B cell (primary cell): ENCODE data around the gene FILIP1. TPM values are rescaled to one million over a fixed set of nuclear protein-coding genes. Genes with fewer than 3 reads are reported as not detected.

Experiments used
- ATAC-seq: fragments of 200-7000 bp; cut with Tn5 transposase; one replicate; pipeline ENCODE4 v1.10.0; 2021; ENCODE audit warnings: low read depth, mild to moderate bottlenecking, moderate number of reproducible peaks, moderate library complexity
- CTCF ChIA-PET: fragments of 350-600 bp; sonication (Branson Sonifier 250); formaldehyde crosslinking; loops from one replicate; lab custom pipeline; 2021; ENCODE audit warnings: antibody characterized with exemption, inconsistent platforms; lab: Charles Lee
- POLR2A ChIA-PET: fragments of 350-600 bp; sonication (Branson Sonifier 250); formaldehyde crosslinking; loops from one replicate; lab custom pipeline; 2021; ENCODE audit warnings: antibody characterized with exemption; lab: Charles Lee
- DNase-seq: peaks from one replicate; pipeline ENCODE4 v3.0.0; 2013
- H2AFZ ChIP-seq: 2 replicates; pipeline ENCODE4 v1.6.1; 2012; ENCODE audit warnings: mild to moderate bottlenecking, low read depth, low read length; ENCODE audit not compliant: insufficient read depth, poor library complexity, severe bottlenecking
- H3K27ac ChIP-seq, 2 donors: 1 replicate in 1 of 2; 2 replicates in 1 of 2; pipeline ENCODE4 v1.5.1; 2012 to 2013; ENCODE audit warnings: low read length in 2 of 2, mild to moderate bottlenecking in 2 of 2, moderate library complexity in 1 of 2
- H3K27me3 ChIP-seq, 4 experiments: fragments of 200-600 bp in 1 of 4; sonication (generic) in 1 of 4; replicated peaks in 1 of 4; 1 replicate in 2 of 4; 2 replicates in 2 of 4; pipeline versions ENCODE4 v1.6.1 to v1.7.0; 2013 to 2016; ENCODE audit warnings: low read length in 3 of 4, mild to moderate bottlenecking in 2 of 4, mixed read lengths in 1 of 4, moderate library complexity in 1 of 4; ENCODE audit not compliant: insufficient read depth in 4 of 4, control insufficient read depth in 3 of 4; ENCODE audit errors: control extremely low read depth in 1 of 4
- H3K36me3 ChIP-seq, 2 experiments: replicated peaks in 1 of 2; 1 replicate in 1 of 2; 2 replicates in 1 of 2; pipeline versions ENCODE4 v1.6.1 to v1.7.1; 2013; ENCODE audit warnings: low read length in 1 of 2; ENCODE audit not compliant: insufficient read depth in 2 of 2, control insufficient read depth in 1 of 2; ENCODE audit errors: control extremely low read depth in 1 of 2, extremely low read depth in 1 of 2
- H3K4me1 ChIP-seq, 2 donors: fragments of 200-600 bp in 1 of 2; sonication (generic) in 1 of 2; 1 replicate in 1 of 2; 2 replicates in 1 of 2; pipeline versions ENCODE4 v1.5.1 to v1.6.1; 2013 to 2017; ENCODE audit warnings: low read length in 2 of 2; ENCODE audit not compliant: control insufficient read depth in 2 of 2, insufficient read depth in 2 of 2
- H3K4me2 ChIP-seq: replicated peaks from 2 replicates; pipeline ENCODE3; 2012; ENCODE audit warnings: mild to moderate bottlenecking, low read depth, low read length; ENCODE audit not compliant: poor library complexity, severe bottlenecking
- H3K4me3 ChIP-seq, 5 experiments: fragments of 200-600 bp in 1 of 5; sonication (generic) in 1 of 5; 1 replicate in 3 of 5; 2 replicates in 2 of 5; pipeline versions ENCODE4 v1.5.1 to v1.7.0; 2011 to 2016; ENCODE audit warnings: low read length in 4 of 5, mild to moderate bottlenecking in 4 of 5, low read depth in 2 of 5, control low read depth in 1 of 5, moderate library complexity in 1 of 5; ENCODE audit not compliant: insufficient read depth in 1 of 5; ENCODE audit errors: control extremely low read depth in 1 of 5, extremely low read depth in 1 of 5
- H3K79me2 ChIP-seq: fragments of 200-600 bp; sonication (generic); one replicate; pipeline ENCODE4 v1.6.0; 2016; ENCODE audit warnings: low read length; ENCODE audit not compliant: control insufficient read depth, insufficient read depth
- H3K9ac ChIP-seq: fragments of 200-600 bp; sonication (generic); 2 replicates; pipeline ENCODE4 v1.6.1; 2017; ENCODE audit warnings: mild to moderate bottlenecking, low read length, moderate library complexity
- H3K9me3 ChIP-seq, 3 donors: one replicate each; pipeline versions ENCODE4 v1.6.1 to v1.7.1; 2013; ENCODE audit warnings: low read length in 2 of 3; ENCODE audit not compliant: control insufficient read depth in 2 of 3, insufficient read depth in 1 of 3; ENCODE audit errors: control extremely low read depth in 1 of 3
- H4K20me1 ChIP-seq: 2 replicates; pipeline ENCODE4 v1.6.0; 2012; ENCODE audit warnings: mild to moderate bottlenecking, low read length; ENCODE audit not compliant: insufficient read depth, control insufficient read depth, poor library complexity, severe bottlenecking
- H3K27ac Mint-ChIP-seq: one replicate; pipeline ENCODE4 v1.8.0; 2021; ENCODE audit warnings: mixed read lengths
- H3K27me3 Mint-ChIP-seq: one replicate; pipeline ENCODE4 v1.8.0; 2021; ENCODE audit warnings: mixed read lengths
- H3K4me1 Mint-ChIP-seq: one replicate; pipeline ENCODE4 v1.8.0; 2021; ENCODE audit warnings: mixed read lengths
- H3K4me3 Mint-ChIP-seq: one replicate; pipeline ENCODE4 v1.8.0; 2021; ENCODE audit warnings: mixed read lengths
- H3K9me3 Mint-ChIP-seq: one replicate; pipeline ENCODE4 v1.8.0; 2022; ENCODE audit warnings: mixed read lengths; ENCODE audit not compliant: insufficient read depth
- EZH2 ChIP-seq: IDR thresholded peaks from 2 replicates; pipeline ENCODE4 v1.6.1; 2012; ENCODE audit warnings: borderline replicate concordance, low read depth, mild to moderate bottlenecking, moderate library complexity, low read length; ENCODE audit not compliant: insufficient read depth, poor library complexity, severe bottlenecking
- WGBS: methylation state at CpG from one replicate; pipeline ENCODE4 v1.1.5; 2013; ENCODE audit warnings: missing lambda C conversion rate; ENCODE audit not compliant: insufficient coverage; 5-methylcytosine and 5-hydroxymethylcytosine counted together
- intact Hi-C: fragments of 100-400 bp; cut with micrococcal nuclease; formaldehyde crosslinking; loops from one replicate; pipeline ENCODE4 v1.10.0; 2022
- polyA plus RNA-seq: library from polyadenylated mRNA; depleted of rRNA; stranded (reverse); fragments of >200 nt; gene quantifications from 2 replicates; pipeline ENCODE4 v1.2.3, GENCODE V29; 2012
- total RNA-seq, 2 donors: library from RNA; stranded (reverse); fragments of 120-200 nt in 1 of 2; gene quantifications; 1 replicate in 1 of 2; 2 replicates in 1 of 2; pipeline versions ENCODE4 v1.2.3 to v1.2.4, GENCODE V29; 2013 to 2022
- TF ChIP-seq, protein P1 (sequence below): fragments of 200-600 bp; IDR thresholded peaks from one replicate; pipeline ENCODE4 v1.8.0; 2022; ENCODE audit warnings: antibody characterized with exemption, mild to moderate bottlenecking

The FILIP1 gene
- total and polyA plus RNA-seq, 2 donors (not counting 1 experiment from before 2014, with no cell fraction given) = not detected

- no peak overlapping the region for H3K9ac ChIP-seq
- H4K20me1 ChIP-seq = no peaks in the 10 kb centered on the region
- no peaks in the 10 kb centered on the region for H3K4me1 ChIP-seq
- Mint-ChIP-seq H3K27me3 (peaks cover 9% of the 10 kb centered on the region), H3K27ac (no peak overlapping the region), H3K9me3 (no peaks in the 10 kb centered on the region), H3K4me3 (no peak overlapping the region), H3K4me1 (no peaks in the 10 kb centered on the region)
- intact Hi-C loops = no loop called here
- ATAC-seq (no peak), DNase-seq (no peak)
- no peaks in the 10 kb centered on the region for H3K27me3 ChIP-seq
- CTCF ChIA-PET = no interaction called here
- H3K9me3 ChIP-seq = no peaks in the 10 kb centered on the region
- no peak overlapping the region for H2AFZ ChIP-seq
- no peak overlapping the region for H3K4me2 ChIP-seq
- H3K27ac ChIP-seq = no peak overlapping the region
- H3K36me3 ChIP-seq = no peaks in the 10 kb centered on the region
- WGBS = 48% methylated on average over 2 of the region's 2 CpGs
- POLR2A ChIA-PET = no interaction called here
- no peak for TF ChIP-seq EZH2
- TF ChIP-seq, protein P1, sequence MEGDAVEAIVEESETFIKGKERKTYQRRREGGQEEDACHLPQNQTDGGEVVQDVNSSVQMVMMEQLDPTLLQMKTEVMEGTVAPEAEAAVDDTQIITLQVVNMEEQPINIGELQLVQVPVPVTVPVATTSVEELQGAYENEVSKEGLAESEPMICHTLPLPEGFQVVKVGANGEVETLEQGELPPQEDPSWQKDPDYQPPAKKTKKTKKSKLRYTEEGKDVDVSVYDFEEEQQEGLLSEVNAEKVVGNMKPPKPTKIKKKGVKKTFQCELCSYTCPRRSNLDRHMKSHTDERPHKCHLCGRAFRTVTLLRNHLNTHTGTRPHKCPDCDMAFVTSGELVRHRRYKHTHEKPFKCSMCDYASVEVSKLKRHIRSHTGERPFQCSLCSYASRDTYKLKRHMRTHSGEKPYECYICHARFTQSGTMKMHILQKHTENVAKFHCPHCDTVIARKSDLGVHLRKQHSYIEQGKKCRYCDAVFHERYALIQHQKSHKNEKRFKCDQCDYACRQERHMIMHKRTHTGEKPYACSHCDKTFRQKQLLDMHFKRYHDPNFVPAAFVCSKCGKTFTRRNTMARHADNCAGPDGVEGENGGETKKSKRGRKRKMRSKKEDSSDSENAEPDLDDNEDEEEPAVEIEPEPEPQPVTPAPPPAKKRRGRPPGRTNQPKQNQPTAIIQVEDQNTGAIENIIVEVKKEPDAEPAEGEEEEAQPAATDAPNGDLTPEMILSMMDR = no peak
- no peaks in the 10 kb centered on the region for H3K79me2 ChIP-seq
- no peak overlapping the region for H3K4me3 ChIP-seq
Measured at GRCh38 chr6:75378101-75378500, 115.5 kb downstream of the FILIP1 start.

GRCh38 chr6:75377386-75377785 is 116.2 kb downstream of the FILIP1 start:
- Mint-ChIP-seq H3K27ac (no peak overlapping the region), H3K4me3 (no peak overlapping the region), H3K4me1 (no peaks in the 10 kb centered on the region), H3K27me3 (peaks cover 9% of the 10 kb centered on the region), H3K9me3 (peaks cover 2% of the 10 kb centered on the region)
- Histone ChIP-seq H3K27me3 (no peaks in the 10 kb centered on the region), H3K27ac (no peak overlapping the region), H4K20me1 (no peaks in the 10 kb centered on the region), H3K36me3 (no peaks in the 10 kb centered on the region), H3K4me1 (no peaks in the 10 kb centered on the region), H3K79me2 (no peaks in the 10 kb centered on the region), H2AFZ (no peak overlapping the region), H3K4me2 (no peak overlapping the region), H3K9ac (no peak overlapping the region), H3K9me3 (no peaks in the 10 kb centered on the region), H3K4me3 (no peak overlapping the region)
- no CpG with 5 or more reads among the region's 3 CpGs for WGBS
- no peak for TF ChIP-seq EZH2
- TF ChIP-seq, protein P1 = no peak
- CTCF ChIA-PET = no interaction called here
- ATAC-seq (no peak), DNase-seq (no peak)
- POLR2A ChIA-PET = no interaction called here
- intact Hi-C loops = no loop called here
